Umbilical cord (tissue), 2 donors: ENCODE measurements around the gene MYL10. TPM values are rescaled to one million over a fixed set of nuclear protein-coding genes. Genes with fewer than 3 reads are reported as not detected.

Source experiments
- DNase-seq: peaks from one replicate; pipeline ENCODE4 v3.0.0-alpha.2; 2015; ENCODE audit warnings: low spot score
- total RNA-seq: library from RNA; depleted of rRNA; stranded (reverse); fragments of >200 nt; gene quantifications from one replicate; pipeline ENCODE4 v1.2.3, GENCODE V29; 2014; ENCODE audit warnings: low replicate concordance; ENCODE audit not compliant: insufficient read depth

Gene MYL10
- total RNA-seq, 1 donor from 2014 or later: not detected

DNA sequence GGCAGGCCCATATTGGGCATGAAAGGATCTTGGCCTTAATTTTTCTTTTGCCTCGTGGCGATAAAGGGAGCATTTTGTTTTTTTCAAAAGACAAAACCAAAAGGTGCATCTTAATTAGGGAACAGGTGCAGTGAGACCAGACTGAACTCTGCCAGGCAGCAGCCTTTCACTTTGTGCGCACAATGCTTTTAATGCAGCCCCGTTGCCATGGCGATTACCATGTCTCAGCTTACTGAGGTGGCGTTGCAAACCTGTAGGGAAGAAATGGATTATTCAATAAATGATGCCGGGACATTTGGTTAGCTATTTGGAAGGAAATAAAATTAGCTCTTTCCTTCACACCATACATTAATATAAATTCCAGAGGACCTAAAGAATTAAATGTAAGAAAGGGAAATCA is 61.9 kb downstream of the MYL10 start:
- no peak for DNase-seq

DNA sequence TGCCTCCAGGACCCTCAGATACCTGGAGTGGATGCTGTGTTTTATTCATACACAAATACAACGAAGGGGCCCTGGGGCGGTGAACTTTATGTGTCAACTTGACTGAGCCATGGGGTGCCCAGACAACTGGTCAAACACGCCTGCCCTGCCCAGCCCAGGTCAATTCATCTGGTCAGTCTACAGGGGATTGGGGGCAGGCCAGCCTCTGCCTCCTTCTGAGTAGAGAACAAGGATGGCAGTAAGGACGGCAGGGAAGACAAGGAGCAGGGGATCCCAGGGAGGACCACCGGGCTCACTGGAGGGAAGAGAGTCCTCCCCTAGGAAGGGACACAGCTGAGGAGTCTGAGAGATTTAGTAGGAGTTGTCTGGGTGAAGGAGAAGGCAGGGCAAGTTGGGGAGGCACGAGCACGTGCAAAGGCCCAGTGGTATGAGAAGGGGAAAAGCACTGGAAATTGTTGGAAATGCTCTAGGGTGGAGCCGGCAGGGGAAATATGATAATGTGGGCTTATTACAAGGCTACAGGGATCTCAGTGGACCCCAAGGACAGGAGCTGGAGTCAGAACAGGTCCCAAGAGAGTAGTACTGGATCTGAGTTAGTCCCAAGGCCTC is 63.4 kb downstream of the MYL10 start:
- DNase-seq: no peak

DNA sequence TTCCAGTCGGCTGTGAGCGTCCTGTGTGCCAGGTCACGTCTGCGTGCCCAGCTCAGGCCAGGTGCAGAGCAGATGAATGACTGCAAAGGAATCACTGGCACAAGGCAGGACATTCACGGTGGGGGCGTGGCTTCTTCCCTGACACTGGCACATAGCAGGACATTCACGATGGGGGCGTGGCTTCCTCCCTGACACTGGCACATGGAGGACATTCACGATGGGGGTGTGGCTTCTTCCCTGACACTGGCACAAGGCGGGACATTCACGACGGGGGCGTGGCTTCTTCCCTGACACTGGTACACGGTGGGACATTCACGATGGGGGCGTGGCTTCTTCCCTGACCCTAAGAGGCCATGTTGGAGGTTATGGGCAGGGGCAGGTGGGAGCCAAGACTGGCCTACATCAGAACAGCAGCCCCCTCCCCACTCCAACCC is 64.3 kb downstream of the MYL10 start:
- DNase-seq: no peak

DNA sequence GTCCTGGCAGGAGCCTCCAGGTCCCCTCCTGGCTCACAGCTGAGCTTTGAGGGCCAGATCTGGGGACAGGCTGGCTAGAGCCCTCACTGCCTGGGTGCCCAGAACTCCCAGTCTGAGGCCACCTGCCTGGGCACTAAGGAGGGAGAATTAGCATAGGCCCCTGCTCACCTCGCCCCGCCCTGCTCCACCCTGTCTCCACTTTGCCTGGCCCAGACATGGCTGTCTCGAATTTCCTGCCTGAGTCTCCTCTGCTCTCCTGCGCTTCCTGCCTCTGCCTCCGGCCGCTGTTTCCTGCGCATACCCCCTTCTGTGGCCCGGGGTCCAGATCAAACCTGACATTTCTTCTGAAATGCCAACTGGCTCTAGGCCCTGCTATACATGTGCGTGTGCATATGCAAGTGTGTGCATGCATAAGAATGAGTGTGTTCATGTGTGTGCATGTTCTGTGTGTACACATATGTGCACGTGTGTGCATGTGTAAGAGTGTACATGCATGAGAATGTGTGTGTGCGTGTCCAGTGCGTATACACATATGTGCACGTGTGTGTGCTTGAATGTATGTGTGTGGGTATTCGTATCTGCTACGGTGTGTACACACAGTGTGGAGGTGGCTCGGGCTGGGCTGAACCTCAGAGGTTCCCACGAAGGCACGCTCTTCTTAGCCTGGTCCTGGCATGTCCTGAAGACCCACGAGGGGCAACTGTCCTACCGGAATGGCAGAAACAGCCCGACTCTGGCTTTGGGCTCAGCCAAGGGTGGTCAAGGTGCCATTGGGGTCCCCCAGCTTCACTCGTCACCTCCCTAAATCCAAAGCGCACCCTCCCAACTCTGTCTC is 64.9 kb downstream of the MYL10 start:
- DNase-seq: no peak

Other genes with a start within 250 kb of the MYL10 start
- 92.0 TPM for gene CUX1, start 188.3 kb upstream of the MYL10 start, total RNA-seq